GM21723 (cell line): Measurements from ENCODE around the gene HRAS.

Source experiments
- ATAC-seq: cut with Tn5 transposase; IDR thresholded peaks from one replicate; pipeline ENCODE4 v1.9.1; 2021; ENCODE audit warnings: mild to moderate bottlenecking, moderate library complexity; ENCODE audit not compliant: unreplicated experiment

Gene HRAS

DNA sequence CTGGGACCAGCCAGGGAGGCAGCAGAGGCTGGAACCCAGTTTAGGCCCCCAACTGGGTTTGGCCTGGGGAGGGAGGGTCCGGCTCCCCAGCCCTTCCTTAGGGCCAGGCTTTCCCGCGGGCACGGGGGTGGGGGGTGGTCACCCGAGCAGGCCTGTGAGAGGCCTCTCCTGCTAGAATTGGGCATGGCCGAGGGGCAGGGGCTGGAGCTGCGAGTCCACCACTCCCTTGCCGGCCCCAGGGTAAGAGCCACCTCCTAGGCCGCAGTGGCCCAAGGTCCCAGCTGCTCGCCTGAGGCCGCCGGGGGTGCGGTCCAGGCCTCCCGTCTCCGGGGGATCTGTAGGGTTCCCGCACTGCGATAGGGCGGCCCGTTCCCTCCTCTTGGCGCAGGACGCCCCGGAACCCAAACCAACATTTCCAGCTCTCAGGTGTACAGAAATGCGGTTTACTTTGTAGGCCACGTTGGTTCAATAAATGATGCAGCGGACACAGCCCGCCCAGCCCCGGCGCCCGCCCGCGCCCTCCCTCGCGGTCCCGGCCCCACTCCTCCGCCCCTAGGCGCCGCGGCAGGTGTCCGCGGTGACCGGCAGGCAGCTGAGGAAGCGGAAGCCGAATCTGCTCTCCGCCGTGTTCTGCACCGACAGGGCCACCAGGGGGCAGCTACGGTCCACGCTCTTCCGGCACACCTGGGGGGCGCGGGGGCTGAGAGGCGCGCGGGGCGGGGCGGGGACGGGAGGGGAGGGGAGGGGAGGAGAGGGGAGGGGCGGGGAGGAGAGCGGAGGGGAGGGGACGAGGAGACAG, 19.3 kb upstream of the HRAS start:
- ATAC-seq: no peak

GRCh38 chr11:553988-554340, 18.6 kb upstream of the HRAS start:
- no peak for ATAC-seq

DNA sequence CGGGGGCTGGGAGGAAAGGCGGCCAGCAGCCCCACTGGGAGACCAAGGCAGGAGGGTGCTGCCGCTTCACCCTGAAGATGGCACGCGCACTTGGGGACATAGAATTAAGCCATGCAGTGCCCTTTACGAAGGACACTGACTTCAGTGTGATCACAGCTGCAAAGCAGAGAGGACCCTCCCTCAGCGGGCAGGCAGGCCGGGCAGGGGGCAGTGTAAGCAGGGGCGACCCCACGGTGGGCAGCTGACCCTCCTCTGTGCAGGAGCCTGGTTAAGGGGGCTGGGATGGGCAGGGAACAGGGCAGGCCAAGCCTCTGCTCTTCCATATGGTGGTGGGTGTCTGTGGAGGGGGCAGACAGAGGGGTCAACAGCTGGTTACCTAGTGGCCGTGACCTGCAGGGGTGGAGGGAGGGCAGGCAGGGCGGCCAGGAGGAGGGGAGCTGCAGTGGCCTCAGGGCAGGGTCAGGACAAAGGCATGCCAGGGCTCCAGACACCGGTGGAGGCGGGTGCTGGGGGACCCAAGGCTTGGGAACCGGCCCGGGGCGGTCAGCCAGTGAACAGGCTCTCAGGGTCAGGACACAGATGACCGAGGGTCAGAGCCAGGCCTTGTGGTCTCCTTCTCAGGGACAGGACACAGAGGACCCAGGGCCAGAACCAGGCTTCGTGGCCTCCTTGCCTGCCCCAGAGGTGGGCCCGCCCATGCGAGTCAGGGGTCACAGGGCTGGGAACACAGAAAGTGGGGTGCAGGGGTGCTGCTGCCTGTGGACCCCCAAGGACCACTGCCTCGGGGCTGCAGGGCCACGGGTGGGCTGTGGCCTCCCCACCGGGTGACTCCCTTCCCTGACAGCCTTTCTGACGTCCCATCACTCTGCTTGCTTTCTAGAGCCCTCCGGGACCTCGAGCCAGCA, 18.0 kb upstream of the HRAS start:
- no peak for ATAC-seq

GRCh38 chr11:551596-551995, 16.2 kb upstream of the HRAS start:
- no peak for ATAC-seq

- no peak for ATAC-seq
Observed at GRCh38 chr11:551131-551530, 15.8 kb upstream of the HRAS start.

DNA sequence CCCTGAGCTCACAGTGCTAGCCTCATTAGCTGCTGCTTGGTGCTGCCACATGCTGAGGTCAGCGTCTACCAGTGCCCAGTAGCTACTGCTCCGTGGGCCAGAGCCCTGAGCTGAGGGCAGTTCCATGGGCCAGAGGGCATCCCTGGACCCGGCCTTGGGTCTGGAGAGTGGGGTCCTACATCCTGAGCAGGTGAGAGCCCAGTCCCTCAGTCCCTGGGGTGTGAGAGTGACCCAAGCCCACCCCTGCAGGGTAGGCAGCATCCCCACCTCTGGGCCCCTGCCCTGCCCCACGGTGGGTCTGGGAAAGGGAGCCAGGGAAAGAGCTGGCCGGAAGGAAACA, 15.3 kb upstream of the HRAS start:
- ATAC-seq: no peak

GRCh38 chr11:550021-550745, 14.8 kb upstream of the HRAS start:
- ATAC-seq: no peak

DNA sequence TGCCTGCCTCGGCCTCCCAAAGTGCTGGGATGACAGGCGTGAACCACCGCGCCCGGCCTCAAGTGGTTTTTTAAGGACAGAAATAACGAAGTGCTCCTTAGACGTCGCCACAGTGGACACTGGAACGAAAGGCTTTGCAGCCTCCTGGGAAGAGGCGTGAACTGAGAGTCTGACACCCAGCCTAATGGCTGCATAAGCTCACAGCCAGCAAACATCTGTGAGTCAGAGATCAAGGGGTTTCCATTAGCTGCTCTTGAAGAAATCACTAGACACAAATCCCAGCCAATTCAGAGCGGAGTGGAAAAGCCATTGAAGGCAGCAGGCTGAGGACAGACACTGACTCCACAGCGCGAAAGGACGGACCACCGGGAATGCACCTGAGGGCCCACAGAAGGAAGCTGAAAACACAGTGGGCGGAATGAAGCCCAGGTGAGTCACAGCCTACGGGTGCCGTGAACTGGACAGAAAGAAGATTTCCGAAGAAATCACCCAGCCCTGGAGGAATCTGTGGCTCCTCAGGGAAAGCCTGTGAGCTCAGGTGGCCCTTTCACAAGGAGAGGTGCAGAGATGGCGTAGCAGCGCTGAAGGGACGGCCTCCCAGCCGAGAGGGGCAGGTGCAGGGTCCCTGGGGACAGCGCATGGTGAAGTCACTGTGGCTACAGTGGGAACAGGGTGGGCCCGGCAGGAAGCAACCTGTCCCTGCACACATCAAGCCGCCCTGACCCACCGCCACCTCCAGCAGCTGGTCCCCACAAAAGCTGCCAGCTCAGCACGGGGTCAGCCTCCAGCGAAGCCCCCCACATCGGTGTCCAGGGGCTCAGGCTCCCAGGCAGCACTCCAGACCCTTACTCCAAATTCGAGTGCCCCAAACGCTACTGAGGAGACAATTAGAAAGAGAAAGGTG, 13.6 kb upstream of the HRAS start:
- ATAC-seq: no peak

GRCh38 chr11:545171-545570, 9.8 kb upstream of the HRAS start:
- ATAC-seq: no peak

GRCh38 chr11:544817-545166, 9.4 kb upstream of the HRAS start:
- ATAC-seq: no peak

DNA sequence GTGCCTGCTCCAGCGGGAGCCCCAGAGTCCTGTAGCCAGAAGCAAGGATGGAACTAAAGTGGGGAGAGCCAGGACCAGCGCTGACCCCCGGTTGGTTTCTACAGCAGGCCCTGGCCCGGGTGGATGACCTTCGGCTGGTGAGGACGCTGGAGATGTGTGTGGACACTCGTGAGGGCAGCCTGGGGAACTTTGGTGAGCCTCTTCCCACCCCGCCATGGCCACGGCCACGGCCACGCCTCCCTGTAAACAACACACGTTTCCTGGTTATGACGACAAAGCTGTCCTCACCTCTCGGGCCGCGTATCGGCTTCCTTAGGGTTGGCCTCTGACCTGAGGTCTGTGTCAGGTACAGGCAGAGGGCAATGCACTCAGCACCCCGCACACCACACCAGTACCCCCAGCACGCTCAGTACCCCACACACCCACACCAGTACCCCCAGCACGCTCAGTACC, 6.1 kb upstream of the HRAS start:
- ATAC-seq: no peak

- ATAC-seq: no peak
Observed at GRCh38 chr11:540583-541432, 5.4 kb upstream of the HRAS start.

- ATAC-seq: no peak
Observed at GRCh38 chr11:539971-540481, 4.7 kb upstream of the HRAS start.

DNA sequence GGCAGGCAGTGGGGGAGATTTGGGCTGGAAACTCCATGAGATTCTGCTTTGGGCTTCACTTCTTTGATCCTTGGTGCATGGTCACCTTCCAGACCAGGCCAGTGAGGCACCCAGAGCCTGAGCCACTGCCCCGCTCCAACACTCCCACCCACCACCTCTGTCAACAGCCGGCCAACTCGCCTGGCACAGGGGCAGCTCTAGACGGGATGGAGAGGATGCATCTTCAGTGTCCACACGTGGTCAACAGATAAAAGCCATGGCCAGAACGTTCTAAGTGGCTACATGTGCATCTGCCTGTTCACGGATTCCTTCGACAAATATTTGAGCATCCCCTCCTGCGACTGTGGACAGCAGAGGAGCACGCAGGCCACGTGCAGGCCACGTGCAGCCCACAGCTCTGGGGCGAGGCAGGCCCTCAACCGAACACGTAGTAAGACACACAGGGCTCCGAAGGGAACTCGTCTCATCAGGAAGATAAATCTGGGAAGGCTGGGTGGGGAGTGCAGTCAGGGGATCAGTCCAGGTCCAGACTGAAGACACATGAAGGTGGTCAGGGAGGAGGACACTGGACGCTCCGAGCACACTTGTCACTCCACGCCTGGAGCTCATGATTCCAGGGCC, 3.2 kb upstream of the HRAS start:
- ATAC-seq: no peak

- ATAC-seq: no peak
Observed at GRCh38 chr11:537622-538430, 2.5 kb upstream of the HRAS start.

DNA sequence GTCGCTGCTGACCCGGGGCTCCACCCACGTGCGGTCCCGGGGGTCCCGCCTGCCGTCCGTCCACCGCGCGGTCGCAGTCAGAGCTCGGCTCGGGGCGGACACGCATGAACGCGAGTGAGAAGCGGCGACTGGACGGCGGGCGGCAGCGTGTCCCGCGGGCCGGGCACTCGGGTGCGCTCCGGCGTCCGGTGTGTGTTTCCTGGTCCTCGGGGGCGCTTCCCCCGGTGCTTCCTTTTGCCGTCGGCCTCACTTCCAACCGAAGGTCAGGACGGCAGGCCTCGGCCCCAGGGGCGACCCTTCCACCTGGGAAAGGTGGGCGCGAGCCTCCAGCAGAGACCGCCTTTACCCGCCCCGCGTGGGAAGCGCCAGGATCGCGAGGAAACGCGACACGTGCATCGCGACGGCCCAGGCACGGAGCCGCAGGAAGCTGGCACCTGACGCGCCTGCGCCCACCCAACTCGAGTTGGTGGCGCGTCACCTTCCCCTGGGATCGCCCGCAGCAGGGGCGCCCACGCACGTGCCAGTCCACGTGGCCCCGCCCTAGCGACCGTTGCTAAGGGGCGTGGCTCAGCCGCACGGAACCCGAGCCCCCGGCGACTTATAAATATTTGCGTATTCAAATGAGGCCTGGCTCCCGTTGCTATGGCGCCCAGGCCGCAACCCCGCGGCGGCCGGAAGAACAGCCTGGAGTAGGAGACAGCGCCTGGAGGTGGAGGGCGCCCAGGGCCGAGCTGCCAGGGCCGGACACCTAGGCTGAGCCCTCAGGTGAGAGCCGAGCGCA, 1.7 kb upstream of the HRAS start, which contains the start of gene LRRC56:
TSS of gene LRRC56 (plus strand) at position 687 of the 781 bp plus-strand sequence. CDS start 3,158 bp downstream, outside the sequence.
- peak; percentile 55 for ATAC-seq

GRCh38 chr11:535210-535518, 212 bp downstream of the HRAS start:
- no peak for ATAC-seq
